Parathyroid adenoma (tissue), 2 donors: ENCODE data around the gene FEM1A.

Experiments used
- H2AFZ ChIP-seq: fragments of 300-600 bp; sonication (generic); one replicate; pipeline ENCODE4 v1.7.0; 2017; ENCODE audit warnings: antibody characterized with exemption, mild to moderate bottlenecking
- H3K27ac ChIP-seq: fragments of 300-600 bp; sonication (generic); one replicate; pipeline ENCODE4 v1.7.0; 2017
- H3K27me3 ChIP-seq: fragments of 300-600 bp; sonication (generic); one replicate; pipeline ENCODE4 v1.7.0; 2017; ENCODE audit warnings: low read length; ENCODE audit not compliant: control insufficient read depth, insufficient read depth
- H3K36me3 ChIP-seq: fragments of 300-600 bp; sonication (generic); one replicate; pipeline ENCODE4 v1.7.0; 2017; ENCODE audit warnings: low read length; ENCODE audit not compliant: control insufficient read depth, insufficient read depth
- H3K4me1 ChIP-seq: fragments of 300-600 bp; sonication (generic); one replicate; pipeline ENCODE4 v1.7.0; 2017; ENCODE audit warnings: control low read depth
- H3K4me2 ChIP-seq: fragments of 300-600 bp; sonication (generic); one replicate; pipeline ENCODE4 v1.7.0; 2017; ENCODE audit warnings: low read length
- H3K4me3 ChIP-seq: fragments of 300-600 bp; sonication (generic); one replicate; pipeline ENCODE4 v1.7.0; 2017; ENCODE audit warnings: low read depth, low read length
- H3K79me2 ChIP-seq: fragments of 300-600 bp; sonication (generic); one replicate; pipeline ENCODE4 v1.7.0; 2017; ENCODE audit warnings: control low read depth
- H3K9ac ChIP-seq: fragments of 300-600 bp; sonication (generic); one replicate; pipeline ENCODE4 v1.7.0; 2017; ENCODE audit warnings: mild to moderate bottlenecking
- H3K9me3 ChIP-seq: fragments of 300-600 bp; sonication (generic); one replicate; pipeline ENCODE4 v1.7.0; 2017; ENCODE audit warnings: low read length; ENCODE audit not compliant: control insufficient read depth
- CTCF ChIP-seq: fragments of 300-600 bp; sonication (generic); IDR thresholded peaks from one replicate; pipeline ENCODE4 v1.7.0; 2017; ENCODE audit warnings: antibody characterized with exemption, mild to moderate bottlenecking
- donor health status: primary hyperparathyroidism.

The FEM1A gene

GRCh38 chr19:4849019-4849418 is 57.5 kb downstream of the FEM1A start:
- no peaks in the 10 kb centered on the region for H3K4me1 ChIP-seq
- H3K9me3 ChIP-seq: no peaks in the 10 kb centered on the region
- H3K27me3 ChIP-seq: no peaks in the 10 kb centered on the region
- H3K27ac ChIP-seq: no peak overlapping the region
- no peak for TF ChIP-seq CTCF
- H3K4me2 ChIP-seq: no peak overlapping the region
- no peaks in the 10 kb centered on the region for H3K79me2 ChIP-seq
- H2AFZ ChIP-seq: no peak overlapping the region
- H3K36me3 ChIP-seq: no peaks in the 10 kb centered on the region
- H3K4me3 ChIP-seq: no peak overlapping the region
- no peak overlapping the region for H3K9ac ChIP-seq
